ENCODE data around the gene ERI2.

ERI2 gene

GRCh38 chr16:20829536-20829935 lies 23.3 kb upstream of the ERI2 start:
- no peak for DNase-seq (ENCODE audit: low read depth in 1 of 2, low spot score in 1 of 2)
- H3K4me3 ChIP-seq (replicated peaks; ENCODE audit: insufficient read depth, low read length): no peak overlapping the region
- no peak overlapping the region for H3K27ac ChIP-seq (replicated peaks)
- no peak for TF ChIP-seq SPI1 (IDR thresholded peaks at IDR 0.05; ENCODE audit: borderline replicate concordance, low read depth)
- H3K27me3 ChIP-seq (ENCODE audit: insufficient read depth, poor library complexity, severe bottlenecking): no peaks in the 10 kb centered on the region

- H3K27ac ChIP-seq (replicated peaks): no peak overlapping the region
- no peak for TF ChIP-seq REST (IDR thresholded peaks at IDR 0.05; ENCODE audit: insufficient replicate concordance, low read depth)
- no peak for TF ChIP-seq GABPA (IDR thresholded peaks at IDR 0.05; ENCODE audit: low read depth)
- TF ChIP-seq CTCF (IDR thresholded peaks at IDR 0.05; ENCODE audit: insufficient read depth, low read length): no peak
- no peak for TF ChIP-seq POLR2AphosphoS5 (IDR thresholded peaks at IDR 0.05; ENCODE audit: low read depth)
- no peak for TF ChIP-seq SPI1 (IDR thresholded peaks at IDR 0.05; ENCODE audit: borderline replicate concordance, low read depth)
- no peak for DNase-seq (ENCODE audit: low read depth in 1 of 2, low spot score in 1 of 2)
- no peaks in the 10 kb centered on the region for H3K27me3 ChIP-seq (ENCODE audit: insufficient read depth, poor library complexity, severe bottlenecking)
- H3K4me3 ChIP-seq (replicated peaks; ENCODE audit: insufficient read depth, low read length): no peak overlapping the region
These were observed 19.8 kb upstream of the ERI2 start for GRCh38 chr16:20826039-20826566.

GRCh38 chr16:20822521-20823325 lies 16.5 kb upstream of the ERI2 start:
- peak; percentile 68 for TF ChIP-seq SPI1 (IDR thresholded peaks at IDR 0.05; ENCODE audit: borderline replicate concordance, low read depth)
- no peak for TF ChIP-seq POLR2AphosphoS5 (IDR thresholded peaks at IDR 0.05; ENCODE audit: low read depth)
- Histone ChIP-seq H3K27ac (replicated peaks) (peak overlapping the region; percentile 63), H3K27me3 (ENCODE audit: insufficient read depth, poor library complexity, severe bottlenecking) (no peaks in the 10 kb centered on the region), H3K4me3 (replicated peaks; ENCODE audit: insufficient read depth, low read length) (no peak overlapping the region)
- DNase-seq (ENCODE audit: low read depth in 1 of 2, low spot score in 1 of 2): peak in 1 of 2 experiments; percentile 38

GRCh38 chr16:20821682-20822081 lies 15.4 kb upstream of the ERI2 start:
- Histone ChIP-seq H3K27me3 (ENCODE audit: insufficient read depth, poor library complexity, severe bottlenecking) (no peaks in the 10 kb centered on the region), H3K27ac (replicated peaks) (peak overlapping the region; percentile 63), H3K4me3 (replicated peaks; ENCODE audit: insufficient read depth, low read length) (no peak overlapping the region)
- no peak for DNase-seq (ENCODE audit: low read depth in 1 of 2, low spot score in 1 of 2)
- TF ChIP-seq REST (IDR thresholded peaks at IDR 0.05; ENCODE audit: insufficient replicate concordance, low read depth) (no peak), CTCF (IDR thresholded peaks at IDR 0.05; ENCODE audit: insufficient read depth, low read length) (no peak), POLR2AphosphoS5 (IDR thresholded peaks at IDR 0.05; ENCODE audit: low read depth) (no peak), GABPA (IDR thresholded peaks at IDR 0.05; ENCODE audit: low read depth) (no peak), SPI1 (IDR thresholded peaks at IDR 0.05; ENCODE audit: borderline replicate concordance, low read depth) (no peak)

Measured in HL-60 (cell line).